Caki2 (cell line): ENCODE results near the gene OR2V2. TPM values are rescaled to one million over a fixed set of nuclear protein-coding genes. Genes with fewer than 3 reads are reported as not detected.

Source experiments
- total RNA-seq: library from RNA; depleted of rRNA; stranded (reverse); fragments of >200 nt; shearing (Covaris generic); gene quantifications from 2 replicates; pipeline ENCODE4 v1.2.3, GENCODE V29; 2014; ENCODE audit warnings: low replicate concordance; rRNA removed

The OR2V2 gene
- total RNA-seq, 1 experiment from 2014 or later: not detected

Other genes starting within 250 kb of the OR2V2 start
- gene BTNL8, start 248.4 kb upstream of the OR2V2 start, total RNA-seq: not detected in 2 replicates
- not detected in 2 replicates for gene BTNL3, start 158.7 kb upstream of the OR2V2 start, total RNA-seq
- not detected in 2 replicates for gene BTNL9, start 107.3 kb upstream of the OR2V2 start, total RNA-seq
- gene OR2V1, start 16.4 kb upstream of the OR2V2 start, total RNA-seq: not detected in 2 replicates
- gene TRIM7, start 57.6 kb downstream of the OR2V2 start, total RNA-seq: 56.2 and 62.2 TPM in 2 replicates
- 17.9 and 32.2 TPM in 2 replicates for gene TRIM41, start 75.7 kb downstream of the OR2V2 start, total RNA-seq
- 4,377 and 4,541 TPM in 2 replicates for gene RACK1, start 96.3 kb downstream of the OR2V2 start, total RNA-seq
- gene TRIM52, start 113.6 kb downstream of the OR2V2 start, total RNA-seq: 1.3 and 12.9 TPM in 2 replicates
- gene OR4F3, start 219.7 kb downstream of the OR2V2 start, total RNA-seq: not detected in 2 replicates